ENCODE measurements around the gene COL28A1. TPM values are rescaled to one million over a fixed set of nuclear protein-coding genes. Genes with fewer than 3 reads are reported as not detected.

Gene COL28A1
- total RNA-seq, 1 donor from 2014 or later = 0.16 TPM

- Mint-ChIP-seq H3K9me3 (peaks cover 3% of the 10 kb centered on the region), H3K27me3 (peaks cover 13% of the 10 kb centered on the region), H3K4me3 (no peak overlapping the region), H3K27ac (no peak overlapping the region), H3K36me3 (ENCODE audit: low read depth) (no peaks in the 10 kb centered on the region), H3K4me1 (no peaks in the 10 kb centered on the region)
- ChIA-PET CTCF (interaction anchor here (0.6 kb wide), 1 partner anchor 95 kb away, joined by 3 read pairs; no protein-coding TSS in a partner anchor), POLR2A (no interaction called here)
- intact Hi-C loops (cut with micrococcal nuclease) = no loop called here
- ATAC-seq (ENCODE audit: low read depth) = no peak
- no peak for DNase-seq
- no peak for TF ChIP-seq CTCF (IDR thresholded peaks at IDR 0.05)
Observed at GRCh38 chr7:7354674-7355073, 181.0 kb downstream of the COL28A1 start.

GRCh38 chr7:7352845-7353244, 182.8 kb downstream of the COL28A1 start:
- Mint-ChIP-seq H3K36me3 (ENCODE audit: low read depth) (no peaks in the 10 kb centered on the region), H3K27ac (no peak overlapping the region), H3K4me3 (no peak overlapping the region), H3K27me3 (peaks cover 13% of the 10 kb centered on the region), H3K9me3 (peaks cover 3% of the 10 kb centered on the region), H3K4me1 (no peaks in the 10 kb centered on the region)
- ATAC-seq (ENCODE audit: low read depth) = no peak
- ChIA-PET POLR2A (no interaction called here), CTCF (interaction anchor here (0.7 kb wide), 1 partner anchor 94 kb away, joined by 3 read pairs; no protein-coding TSS in a partner anchor)
- TF ChIP-seq CTCF (IDR thresholded peaks at IDR 0.05) = no peak
- no peak for DNase-seq
- intact Hi-C loops (cut with micrococcal nuclease) = no loop called here

DNA sequence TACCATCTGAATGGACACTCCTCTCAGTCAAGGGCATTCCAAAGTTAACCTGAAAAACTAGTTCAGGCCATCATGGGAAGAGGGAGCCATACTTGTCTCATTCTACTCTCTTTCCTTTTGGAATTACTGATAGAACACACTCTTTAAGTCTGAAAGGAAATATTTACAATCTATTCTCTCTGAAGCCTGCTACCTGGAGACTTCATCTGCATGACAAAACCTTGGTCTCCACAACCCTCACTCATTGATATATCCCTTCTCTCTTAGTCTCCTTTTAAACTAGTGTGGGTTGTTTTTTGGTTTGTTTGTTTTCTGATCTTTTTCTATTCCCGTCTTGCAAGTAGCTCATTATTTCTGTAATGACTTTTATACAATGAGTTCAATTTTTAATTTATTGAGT, 183.8 kb downstream of the COL28A1 start:
- POLR2A ChIA-PET = no interaction called here
- intact Hi-C loops (cut with micrococcal nuclease) = no loop called here
- H3K4me3 Mint-ChIP-seq = no peak overlapping the region
- peaks cover 13% of the 10 kb centered on the region for H3K27me3 Mint-ChIP-seq
- no peaks in the 10 kb centered on the region for H3K4me1 Mint-ChIP-seq
- H3K36me3 Mint-ChIP-seq (ENCODE audit: low read depth) = no peaks in the 10 kb centered on the region
- H3K9me3 Mint-ChIP-seq = peaks cover 3% of the 10 kb centered on the region
- no peak for DNase-seq
- ATAC-seq (ENCODE audit: low read depth) = no peak
- no peak for TF ChIP-seq CTCF (IDR thresholded peaks at IDR 0.05)
- CTCF ChIA-PET = no interaction called here
- H3K27ac Mint-ChIP-seq = no peak overlapping the region

DNA sequence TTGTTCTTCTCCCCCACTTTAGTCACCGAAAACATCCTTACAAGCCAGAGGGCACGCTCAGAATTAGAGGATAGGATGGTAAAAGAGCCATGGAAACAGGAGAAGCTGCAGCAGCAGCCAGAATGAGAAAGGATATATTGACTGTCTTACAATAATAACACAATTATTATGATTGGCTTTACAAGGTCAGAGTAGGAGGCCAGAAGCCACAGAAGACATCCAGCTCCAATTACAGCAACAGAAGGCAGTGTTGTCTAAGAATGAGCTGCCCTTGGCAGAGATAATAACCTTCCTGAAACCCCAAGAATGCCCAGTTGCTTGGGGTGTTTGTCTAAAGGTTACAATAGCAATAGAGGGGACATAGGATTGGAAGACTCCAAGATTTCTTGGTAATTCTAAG, 184.5 kb downstream of the COL28A1 start:
- no peak for TF ChIP-seq CTCF (IDR thresholded peaks at IDR 0.05)
- peaks cover 13% of the 10 kb centered on the region for H3K27me3 Mint-ChIP-seq
- no peak for ATAC-seq (ENCODE audit: low read depth)
- no peaks in the 10 kb centered on the region for H3K4me1 Mint-ChIP-seq
- no peak overlapping the region for H3K27ac Mint-ChIP-seq
- DNase-seq = no peak
- no peak overlapping the region for H3K4me3 Mint-ChIP-seq
- H3K36me3 Mint-ChIP-seq (ENCODE audit: low read depth) = no peaks in the 10 kb centered on the region
- CTCF ChIA-PET = no interaction called here
- intact Hi-C loops (cut with micrococcal nuclease) = no loop called here
- peaks cover 3% of the 10 kb centered on the region for H3K9me3 Mint-ChIP-seq
- POLR2A ChIA-PET = no interaction called here

GRCh38 chr7:7349156-7349555, 186.5 kb downstream of the COL28A1 start:
- H3K27me3 Mint-ChIP-seq = peaks cover 11% of the 10 kb centered on the region
- POLR2A ChIA-PET = no interaction called here
- CTCF ChIA-PET = no interaction called here
- peaks cover 3% of the 10 kb centered on the region for H3K9me3 Mint-ChIP-seq
- no peaks in the 10 kb centered on the region for H3K4me1 Mint-ChIP-seq
- TF ChIP-seq CTCF (IDR thresholded peaks at IDR 0.05) = no peak
- no peak overlapping the region for H3K27ac Mint-ChIP-seq
- H3K36me3 Mint-ChIP-seq (ENCODE audit: low read depth) = no peaks in the 10 kb centered on the region
- no peak overlapping the region for H3K4me3 Mint-ChIP-seq
- no peak for ATAC-seq (ENCODE audit: low read depth)
- no peak for DNase-seq
- intact Hi-C loops (cut with micrococcal nuclease) = no loop called here
